Myocyte (in vitro differentiated cells): Measurements from ENCODE around the gene BABAM2. TPM values are rescaled to one million over a fixed set of nuclear protein-coding genes. Genes with fewer than 3 reads are reported as not detected.
"Not testable (repeated sequence)": the region's sequence is repeated elsewhere in the genome, so short reads cannot be mapped to it uniquely, and the experiment has no call there.

Experiments used
- DNase-seq: peaks from one replicate; pipeline ENCODE4 v3.0.0-alpha.2; 2012; ENCODE audit warnings: low read depth
- total RNA-seq: library from RNA; depleted of rRNA; stranded (reverse); fragments of >200 nt; gene quantifications from 2 replicates; pipeline ENCODE4 v1.2.3, GENCODE V29; 2014

Gene BABAM2
- total RNA-seq, 1 donor from 2014 or later: 34.6 TPM

- no peak for DNase-seq
Observed at GRCh38 chr2:28103611-28104010, 213.1 kb downstream of the BABAM2 start.

- DNase-seq: no peak
Observed at GRCh38 chr2:28108143-28108542, 217.6 kb downstream of the BABAM2 start.

GRCh38 chr2:28113771-28114170 is 223.2 kb downstream of the BABAM2 start:
- DNase-seq: not testable (repeated sequence)

- DNase-seq: peak; percentile 77
Observed at GRCh38 chr2:28117104-28117596, 226.6 kb downstream of the BABAM2 start.

- peak; percentile 63 for DNase-seq
Observed at GRCh38 chr2:28119631-28120030, 229.1 kb downstream of the BABAM2 start.

- DNase-seq: no peak
Observed at GRCh38 chr2:28128281-28128950, 237.9 kb downstream of the BABAM2 start.

GRCh38 chr2:28129955-28130695 is 239.6 kb downstream of the BABAM2 start:
- DNase-seq: peak; percentile 48

GRCh38 chr2:28133778-28134177 is 243.2 kb downstream of the BABAM2 start:
- DNase-seq: no peak

GRCh38 chr2:28134262-28134812 is 243.8 kb downstream of the BABAM2 start:
- no peak for DNase-seq

GRCh38 chr2:28134857-28135256 is 244.3 kb downstream of the BABAM2 start:
- DNase-seq: no peak

GRCh38 chr2:28135324-28135723 is 244.8 kb downstream of the BABAM2 start:
- no peak for DNase-seq

- DNase-seq: no peak
Observed at GRCh38 chr2:28135799-28136198, 245.3 kb downstream of the BABAM2 start.

- no peak for DNase-seq
Observed at GRCh38 chr2:28136556-28136955, 246.0 kb downstream of the BABAM2 start.

- DNase-seq: peak; percentile 88
Observed at GRCh38 chr2:28137221-28137620, 246.7 kb downstream of the BABAM2 start.

- no peak for DNase-seq
Observed at GRCh38 chr2:28142386-28142785, 251.9 kb downstream of the BABAM2 start.

GRCh38 chr2:28148000-28148399 is 257.5 kb downstream of the BABAM2 start:
- no peak for DNase-seq

GRCh38 chr2:28148566-28148965 is 258.0 kb downstream of the BABAM2 start:
- no peak for DNase-seq

GRCh38 chr2:28150236-28150915 is 259.8 kb downstream of the BABAM2 start:
- DNase-seq: no peak

GRCh38 chr2:28150994-28151393 is 260.5 kb downstream of the BABAM2 start:
- DNase-seq: no peak

- DNase-seq: no peak
Observed at GRCh38 chr2:28152585-28153280, 262.2 kb downstream of the BABAM2 start.

GRCh38 chr2:28153851-28154250 is 263.3 kb downstream of the BABAM2 start:
- DNase-seq: no peak
